Erythroblast (primary cell): ENCODE results near the gene CEL.

Experiments
- GATA1 ChIP-seq: IDR thresholded peaks from 2 replicates; pipeline ENCODE4 v1.6.1; 2011; ENCODE audit warnings: low read depth, mild to moderate bottlenecking, control low read depth, low read length, moderate library complexity
- POLR2A ChIP-seq: IDR thresholded peaks from 2 replicates; pipeline ENCODE4 v1.6.1; 2011; ENCODE audit warnings: mild to moderate bottlenecking, low read length

DNA sequence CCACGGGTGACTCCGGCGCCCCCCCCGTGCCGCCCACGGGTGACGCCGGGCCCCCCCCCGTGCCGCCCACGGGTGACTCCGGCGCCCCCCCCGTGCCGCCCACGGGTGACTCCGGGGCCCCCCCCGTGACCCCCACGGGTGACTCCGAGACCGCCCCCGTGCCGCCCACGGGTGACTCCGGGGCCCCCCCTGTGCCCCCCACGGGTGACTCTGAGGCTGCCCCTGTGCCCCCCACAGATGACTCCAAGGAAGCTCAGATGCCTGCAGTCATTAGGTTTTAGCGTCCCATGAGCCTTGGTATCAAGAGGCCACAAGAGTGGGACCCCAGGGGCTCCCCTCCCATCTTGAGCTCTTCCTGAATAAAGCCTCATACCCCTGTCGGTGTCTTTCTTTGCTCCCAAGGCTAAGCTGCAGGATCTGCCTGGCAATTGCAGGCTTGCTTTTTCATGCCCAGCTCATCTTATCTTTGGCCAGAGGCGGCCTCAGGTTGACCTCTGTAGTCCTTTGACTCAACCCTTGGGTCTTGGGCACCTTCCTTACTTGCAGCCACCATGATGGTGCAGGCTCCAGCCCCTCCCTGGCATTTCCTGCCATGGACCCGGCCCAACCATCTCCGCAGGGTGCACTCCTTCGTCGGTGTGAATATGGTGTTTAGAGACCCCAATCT, 9.8 kb downstream of the CEL start:
- TF ChIP-seq POLR2A (no peak), GATA1 (no peak)
